Activated B cell treated with CpG ODN at 0.5 μM for 24 hours (primary cell): Measurements from ENCODE around the gene HERC3. TPM values are rescaled to one million over a fixed set of nuclear protein-coding genes. Genes with fewer than 3 reads are reported as not detected.

Experiments used
- ATAC-seq: fragments of 200-7000 bp; cut with Tn5 transposase; one replicate; pipeline ENCODE4 v1.10.0; 2021; ENCODE audit warnings: low read depth, mild to moderate bottlenecking, moderate library complexity
- CTCF ChIA-PET: fragments of 350-600 bp; sonication (Branson Sonifier 250); formaldehyde crosslinking; loops from one replicate; lab custom pipeline; 2021; ENCODE audit warnings: antibody characterized with exemption; lab: Charles Lee
- POLR2A ChIA-PET: fragments of 350-600 bp; sonication (Branson Sonifier 250); formaldehyde crosslinking; loops from one replicate; lab custom pipeline; 2021; ENCODE audit warnings: antibody characterized with exemption; lab: Charles Lee
- DNase-seq: peaks from one replicate; pipeline ENCODE4 v3.0.0; 2022
- H3K27ac Mint-ChIP-seq: one replicate; pipeline ENCODE4 v1.8.0; 2020; ENCODE audit warnings: mixed read lengths
- H3K27me3 Mint-ChIP-seq: one replicate; pipeline ENCODE4 v1.8.0; 2021; ENCODE audit warnings: mixed read lengths
- H3K36me3 Mint-ChIP-seq: one replicate; pipeline ENCODE4 v1.8.0; 2021; ENCODE audit warnings: low read depth, mixed read lengths
- H3K4me1 Mint-ChIP-seq: one replicate; pipeline ENCODE4 v1.8.0; 2021; ENCODE audit warnings: mixed read lengths
- H3K4me3 Mint-ChIP-seq: one replicate; pipeline ENCODE4 v1.8.0; 2020; ENCODE audit warnings: mild to moderate bottlenecking, mixed read lengths
- H3K9me3 Mint-ChIP-seq: one replicate; pipeline ENCODE4 v1.8.0; 2020; ENCODE audit warnings: mixed read lengths
- intact Hi-C: fragments of 100-400 bp; cut with micrococcal nuclease; formaldehyde crosslinking; loops from one replicate; pipeline ENCODE4 v1.15.1; 2024
- total RNA-seq: library from RNA; stranded (reverse); gene quantifications from 2 replicates; pipeline ENCODE4 v1.2.3, GENCODE V29; 2022
- TF ChIP-seq, protein P1 (sequence below): fragments of 200-600 bp; IDR thresholded peaks from one replicate; pipeline ENCODE4 v1.8.0; 2022; ENCODE audit warnings: antibody characterized with exemption, mild to moderate bottlenecking

Gene HERC3
- total RNA-seq, 1 donor from 2014 or later = 27.5 TPM

- no peak overlapping the region for H3K4me3 Mint-ChIP-seq
Observed at GRCh38 chr4:88719381-88719780, 127.1 kb downstream of the HERC3 start.

DNA sequence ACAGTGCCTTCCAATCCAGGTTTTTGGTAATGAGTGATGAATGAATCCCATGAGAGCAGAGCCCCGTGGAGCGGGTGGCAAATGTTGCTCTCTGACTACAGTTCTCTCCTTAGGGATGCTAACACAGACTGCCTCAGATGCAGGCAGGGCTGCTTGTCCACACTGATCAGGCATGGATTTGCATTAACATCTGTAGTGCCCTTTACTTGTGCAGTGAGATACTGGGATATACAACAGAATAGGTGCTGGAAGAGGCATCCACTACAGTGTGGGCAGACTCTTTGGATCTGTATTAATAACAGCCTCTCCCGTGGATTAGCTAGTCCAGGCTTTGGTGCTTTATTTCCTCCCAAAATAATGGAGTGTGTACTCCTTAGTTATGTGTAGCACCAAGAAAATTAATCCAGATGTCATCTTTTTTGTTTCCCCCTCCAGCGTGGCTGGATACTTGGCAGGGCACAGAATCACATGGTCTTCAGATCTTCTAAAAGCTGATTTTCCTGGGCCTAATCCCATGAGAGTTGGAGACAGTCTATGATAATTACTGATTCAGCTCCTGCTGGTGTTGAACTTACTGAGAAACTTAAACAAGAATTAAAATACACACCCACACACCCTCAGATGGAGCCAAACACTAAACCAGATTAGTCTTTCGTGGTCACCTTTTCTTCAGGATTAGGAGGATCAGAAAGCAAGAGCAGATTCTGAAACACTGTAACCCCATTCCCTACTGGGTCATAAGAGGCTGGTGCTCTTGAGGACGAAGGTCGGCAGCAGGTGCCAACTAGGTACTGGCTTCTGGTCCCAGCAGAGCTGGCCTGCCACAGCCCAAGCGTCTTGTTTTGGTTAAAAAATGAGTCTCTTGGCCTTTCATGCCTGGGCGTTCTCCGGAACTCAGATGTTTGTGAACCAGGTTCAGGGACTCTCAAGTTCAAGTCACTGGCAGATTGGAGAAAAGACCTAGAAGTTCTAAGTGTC lies 128.5 kb downstream of the HERC3 start:
- ATAC-seq = no peak
- H3K36me3 Mint-ChIP-seq = peaks cover 87% of the 10 kb centered on the region
- no peak overlapping the region for H3K4me3 Mint-ChIP-seq
- no peaks in the 10 kb centered on the region for H3K27me3 Mint-ChIP-seq
- H3K9me3 Mint-ChIP-seq = peaks cover 16% of the 10 kb centered on the region
- ChIA-PET CTCF (no interaction called here), POLR2A (no interaction called here)
- H3K4me1 Mint-ChIP-seq = no peaks in the 10 kb centered on the region
- TF ChIP-seq, protein P1, sequence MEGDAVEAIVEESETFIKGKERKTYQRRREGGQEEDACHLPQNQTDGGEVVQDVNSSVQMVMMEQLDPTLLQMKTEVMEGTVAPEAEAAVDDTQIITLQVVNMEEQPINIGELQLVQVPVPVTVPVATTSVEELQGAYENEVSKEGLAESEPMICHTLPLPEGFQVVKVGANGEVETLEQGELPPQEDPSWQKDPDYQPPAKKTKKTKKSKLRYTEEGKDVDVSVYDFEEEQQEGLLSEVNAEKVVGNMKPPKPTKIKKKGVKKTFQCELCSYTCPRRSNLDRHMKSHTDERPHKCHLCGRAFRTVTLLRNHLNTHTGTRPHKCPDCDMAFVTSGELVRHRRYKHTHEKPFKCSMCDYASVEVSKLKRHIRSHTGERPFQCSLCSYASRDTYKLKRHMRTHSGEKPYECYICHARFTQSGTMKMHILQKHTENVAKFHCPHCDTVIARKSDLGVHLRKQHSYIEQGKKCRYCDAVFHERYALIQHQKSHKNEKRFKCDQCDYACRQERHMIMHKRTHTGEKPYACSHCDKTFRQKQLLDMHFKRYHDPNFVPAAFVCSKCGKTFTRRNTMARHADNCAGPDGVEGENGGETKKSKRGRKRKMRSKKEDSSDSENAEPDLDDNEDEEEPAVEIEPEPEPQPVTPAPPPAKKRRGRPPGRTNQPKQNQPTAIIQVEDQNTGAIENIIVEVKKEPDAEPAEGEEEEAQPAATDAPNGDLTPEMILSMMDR = no peak
- no peak overlapping the region for H3K27ac Mint-ChIP-seq
- intact Hi-C loops = no loop called here
- no peak for DNase-seq

More at GRCh38 chr4:88719381-88719780, 127.1 kb downstream of the HERC3 start:
- Mint-ChIP-seq H3K4me1 (no peaks in the 10 kb centered on the region), H3K9me3 (peaks cover 22% of the 10 kb centered on the region), H3K27me3 (no peaks in the 10 kb centered on the region), H3K27ac (no peak overlapping the region), H3K36me3 (peaks cover 89% of the 10 kb centered on the region)
- no peak for DNase-seq
- ChIA-PET CTCF (no interaction called here), POLR2A (no interaction called here)
- intact Hi-C loops = no loop called here
- no peak for ATAC-seq
- TF ChIP-seq, protein P1 = no peak

- ChIA-PET POLR2A (no interaction called here), CTCF (no interaction called here)
- Mint-ChIP-seq H3K36me3 (peaks cover 82% of the 10 kb centered on the region), H3K27me3 (no peaks in the 10 kb centered on the region), H3K4me1 (no peaks in the 10 kb centered on the region), H3K27ac (no peak overlapping the region), H3K9me3 (peaks cover 4% of the 10 kb centered on the region), H3K4me3 (no peak overlapping the region)
- TF ChIP-seq, protein P1 = no peak
- ATAC-seq (no peak), DNase-seq (no peak)
- intact Hi-C loops = no loop called here
Observed at GRCh38 chr4:88722276-88722780, 130.0 kb downstream of the HERC3 start.

- H3K4me3 Mint-ChIP-seq = no peak overlapping the region
- intact Hi-C loops = no loop called here
- CTCF ChIA-PET = no interaction called here
- TF ChIP-seq, protein P1 = no peak
- no peaks in the 10 kb centered on the region for H3K4me1 Mint-ChIP-seq
- no peak for ATAC-seq
- no peaks in the 10 kb centered on the region for H3K27me3 Mint-ChIP-seq
- no peak overlapping the region for H3K27ac Mint-ChIP-seq
- no peak for DNase-seq
- H3K36me3 Mint-ChIP-seq = peaks cover 82% of the 10 kb centered on the region
- no peaks in the 10 kb centered on the region for H3K9me3 Mint-ChIP-seq
- POLR2A ChIA-PET = no interaction called here
Observed at GRCh38 chr4:88722828-88723227, 130.5 kb downstream of the HERC3 start.

DNA sequence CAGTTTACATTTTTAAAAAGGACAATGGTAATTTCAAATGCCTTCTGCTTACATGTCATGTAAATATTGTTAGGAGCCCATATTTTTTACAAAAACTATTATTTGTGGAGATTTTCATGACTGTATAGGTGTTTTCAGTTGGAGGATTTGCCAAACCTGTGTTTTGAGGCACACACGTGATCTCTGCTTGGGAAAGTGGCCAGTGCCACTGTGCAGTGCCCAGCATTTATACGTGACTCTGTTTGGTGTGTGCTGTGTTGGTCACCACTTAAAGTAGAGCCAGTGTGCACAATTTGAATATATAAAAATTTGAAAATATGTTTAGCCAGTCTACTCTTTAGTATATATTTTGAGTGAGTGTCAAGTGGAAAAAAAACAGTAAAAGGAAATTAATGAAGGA lies 132.1 kb downstream of the HERC3 start:
- H3K36me3 Mint-ChIP-seq = peaks cover 76% of the 10 kb centered on the region
- intact Hi-C loops = no loop called here

More for the DNA sequence above, 132.1 kb downstream of the HERC3 start:
- ATAC-seq (no peak), DNase-seq (no peak)
- Mint-ChIP-seq H3K9me3 (no peaks in the 10 kb centered on the region), H3K4me1 (no peaks in the 10 kb centered on the region), H3K4me3 (no peak overlapping the region), H3K27ac (no peak overlapping the region), H3K27me3 (no peaks in the 10 kb centered on the region)
- ChIA-PET POLR2A (no interaction called here), CTCF (interaction anchor here (0.7 kb wide), 1 partner anchor 51 kb away, joined by 3 read pairs; no protein-coding TSS in a partner anchor)
- TF ChIP-seq, protein P1 = no peak
